ENCODE results near the gene HOXA6. TPM values are rescaled to one million over a fixed set of nuclear protein-coding genes. Genes with fewer than 3 reads are reported as not detected.

HOXA6 gene
- polyA plus RNA-seq, 1 experiment: 1.2 TPM

- no peak for DNase-seq (ENCODE audit: low read depth, low spot score)
- Histone ChIP-seq H3K27me3 (ENCODE audit: control insufficient read depth, insufficient read depth, low read length) (peaks cover 91% of the 10 kb centered on the region), H3K27ac (ENCODE audit: low read depth, low read length) (no peak overlapping the region), H3K4me3 (ENCODE audit: low read depth, low read length) (no peak overlapping the region), H3K9me3 (ENCODE audit: control insufficient read depth, insufficient read depth, low read length) (peaks cover 20% of the 10 kb centered on the region; the same call in 1 of the 2 replicates)
- no peak for TF ChIP-seq CTCF (IDR thresholded peaks at IDR 0.05; ENCODE audit: low read depth, low read length)
- CTCF ChIA-PET: interaction anchor here (0.5 to 3.4 kb wide), 5 partner anchors 7 to 1920 kb away, joined by 3 to 25 read pairs (median 5); no protein-coding TSS in a partner anchor
- POLR2A ChIA-PET: no interaction called here
Observed at GRCh38 chr7:27172315-27172774, 24.8 kb upstream of the HOXA6 start.

GRCh38 chr7:27171637-27172314, 24.2 kb upstream of the HOXA6 start:
- peaks cover 91% of the 10 kb centered on the region for H3K27me3 ChIP-seq (ENCODE audit: control insufficient read depth, insufficient read depth, low read length)
- TF ChIP-seq CTCF (IDR thresholded peaks at IDR 0.05; ENCODE audit: low read depth, low read length): no peak
- H3K4me3 ChIP-seq (ENCODE audit: low read depth, low read length): no peak overlapping the region
- H3K27ac ChIP-seq (ENCODE audit: low read depth, low read length): no peak overlapping the region
- ChIA-PET CTCF (interaction anchor here (0.5 to 3.4 kb wide), 5 partner anchors 8 to 1920 kb away, joined by 3 to 25 read pairs (median 6); no protein-coding TSS in a partner anchor), POLR2A (no interaction called here)
- H3K9me3 ChIP-seq (ENCODE audit: control insufficient read depth, insufficient read depth, low read length): peaks cover 20% of the 10 kb centered on the region; the same call in 1 of the 2 replicates
- no peak for DNase-seq (ENCODE audit: low read depth, low spot score)

GRCh38 chr7:27171325-27171636, 23.7 kb upstream of the HOXA6 start:
- DNase-seq (ENCODE audit: low read depth, low spot score): no peak
- CTCF ChIA-PET: interaction anchor here (1.2 to 3.4 kb wide), 4 partner anchors 8 to 1279 kb away, joined by 5 to 25 read pairs (median 7); no protein-coding TSS in a partner anchor
- peaks cover 92% of the 10 kb centered on the region for H3K27me3 ChIP-seq (ENCODE audit: control insufficient read depth, insufficient read depth, low read length)
- H3K27ac ChIP-seq (ENCODE audit: low read depth, low read length): no peak overlapping the region
- no peak overlapping the region for H3K4me3 ChIP-seq (ENCODE audit: low read depth, low read length)
- POLR2A ChIA-PET: no interaction called here
- H3K9me3 ChIP-seq (ENCODE audit: control insufficient read depth, insufficient read depth, low read length): peaks cover 24% of the 10 kb centered on the region; the same call in 1 of the 2 replicates
- no peak for TF ChIP-seq CTCF (IDR thresholded peaks at IDR 0.05; ENCODE audit: low read depth, low read length)

GRCh38 chr7:27170426-27171324, 23.1 kb upstream of the HOXA6 start:
- H3K27ac ChIP-seq (ENCODE audit: low read depth, low read length): no peak overlapping the region
- TF ChIP-seq CTCF (IDR thresholded peaks at IDR 0.05; ENCODE audit: low read depth, low read length): no peak
- peaks cover 92% of the 10 kb centered on the region for H3K27me3 ChIP-seq (ENCODE audit: control insufficient read depth, insufficient read depth, low read length)
- ChIA-PET POLR2A (no interaction called here), CTCF (interaction anchor here (1.2 to 3.4 kb wide), 5 partner anchors 9 to 1278 kb away, joined by 3 to 25 read pairs (median 6); no protein-coding TSS in a partner anchor)
- no peak overlapping the region for H3K4me3 ChIP-seq (ENCODE audit: low read depth, low read length)
- no peak for DNase-seq (ENCODE audit: low read depth, low spot score)
- H3K9me3 ChIP-seq (ENCODE audit: control insufficient read depth, insufficient read depth, low read length): peaks cover 28% of the 10 kb centered on the region; the same call in 1 of the 2 replicates
